CD4-positive, alpha-beta T cell (primary cell): ENCODE measurements around the gene NUP210. TPM values are rescaled to one million over a fixed set of nuclear protein-coding genes. Genes with fewer than 3 reads are reported as not detected.

Experiments used
- ATAC-seq: fragments of 200-7000 bp; cut with Tn5 transposase; one replicate; pipeline ENCODE4 v1.10.0; 2022; ENCODE audit warnings: mild to moderate bottlenecking; ENCODE audit not compliant: poor library complexity
- CTCF ChIA-PET: fragments of 350-600 bp; sonication (Branson Sonifier 250); formaldehyde crosslinking; loops from one replicate; lab custom pipeline; 2021; ENCODE audit warnings: antibody characterized with exemption, inconsistent platforms; lab: Charles Lee
- POLR2A ChIA-PET: fragments of 350-600 bp; sonication (Branson Sonifier 250); formaldehyde crosslinking; loops from one replicate; lab custom pipeline; 2021; ENCODE audit warnings: antibody characterized with exemption, inconsistent platforms; lab: Charles Lee
- DNase-seq, 14 experiments: peaks; one replicate each; pipeline ENCODE4 v3.0.0-alpha.2; 2013 to 2020; ENCODE audit warnings: mixed read lengths in 2 of 14
- H3K27ac ChIP-seq, 2 donors: one replicate each; pipeline versions ENCODE4 v1.5.1 to v1.7.0; 2013; ENCODE audit warnings: low read length in 2 of 2, low read depth in 1 of 2, mild to moderate bottlenecking in 1 of 2
- H3K27me3 ChIP-seq, 2 experiments: 1 replicate in 1 of 2; 2 replicates in 1 of 2; pipeline versions ENCODE4 v1.6.1 to v1.7.0; 2013; ENCODE audit warnings: low read length in 2 of 2, control low read depth in 1 of 2, mild to moderate bottlenecking in 1 of 2, moderate library complexity in 1 of 2; ENCODE audit not compliant: insufficient read depth in 2 of 2, control insufficient read depth in 1 of 2
- H3K36me3 ChIP-seq: one replicate; pipeline ENCODE4 v1.6.1; 2013; ENCODE audit warnings: low read length, control low read depth; ENCODE audit not compliant: insufficient read depth
- H3K4me1 ChIP-seq: one replicate; pipeline ENCODE4 v1.6.1; 2013; ENCODE audit warnings: low read length, control low read depth; ENCODE audit not compliant: insufficient read depth
- H3K4me3 ChIP-seq: one replicate; pipeline ENCODE4 v1.5.1; 2013; ENCODE audit warnings: mild to moderate bottlenecking, low read length, moderate library complexity
- H3K9me3 ChIP-seq, 2 experiments: 1 replicate in 1 of 2; 2 replicates in 1 of 2; pipeline versions ENCODE4 v1.6.1 to v1.7.0; 2013; ENCODE audit warnings: low read length in 2 of 2, mild to moderate bottlenecking in 2 of 2, control low read depth in 1 of 2, moderate library complexity in 1 of 2; ENCODE audit not compliant: control insufficient read depth in 1 of 2, insufficient read depth in 1 of 2
- H3K27ac Mint-ChIP-seq: one replicate; pipeline ENCODE4 v1.8.0; 2020; ENCODE audit warnings: mixed read lengths
- H3K27me3 Mint-ChIP-seq: one replicate; pipeline ENCODE4 v1.8.0; 2021; ENCODE audit warnings: mixed read lengths
- H3K36me3 Mint-ChIP-seq: one replicate; pipeline ENCODE4 v1.8.0; 2021; ENCODE audit warnings: low read depth, mixed read lengths
- H3K4me1 Mint-ChIP-seq: one replicate; pipeline ENCODE4 v1.8.0; 2021; ENCODE audit warnings: low read depth, mixed read lengths
- H3K4me3 Mint-ChIP-seq: one replicate; pipeline ENCODE4 v1.8.0; 2020; ENCODE audit warnings: mild to moderate bottlenecking, mixed read lengths
- H3K9me3 Mint-ChIP-seq: one replicate; pipeline ENCODE4 v1.8.0; 2020; ENCODE audit warnings: mixed read lengths
- intact Hi-C, 2 experiments: fragments of 100-400 bp; cut with DNase I in 1 of 2; cut with micrococcal nuclease in 1 of 2; formaldehyde crosslinking; loops; one replicate each; pipeline versions ENCODE4 v1.15.1 to v1.9.0; 2023 to 2025; cut with DNase I, micrococcal nuclease
- total RNA-seq, 174 experiments: library from RNA in 2 of 174; stranded (reverse) in 2 of 174; gene quantifications; one replicate each; pipeline ENCODE4 v1.2.3 and lab custom pipeline; 2021 to 2026
- TF ChIP-seq, protein P1 (sequence below): fragments of 200-600 bp; IDR thresholded peaks from one replicate; pipeline ENCODE4 v1.8.0; 2022; ENCODE audit warnings: antibody characterized with exemption, mild to moderate bottlenecking

Gene NUP210
- total RNA-seq, 2 experiments from 2014 or later = 82.0 to 83.5 TPM

DNA sequence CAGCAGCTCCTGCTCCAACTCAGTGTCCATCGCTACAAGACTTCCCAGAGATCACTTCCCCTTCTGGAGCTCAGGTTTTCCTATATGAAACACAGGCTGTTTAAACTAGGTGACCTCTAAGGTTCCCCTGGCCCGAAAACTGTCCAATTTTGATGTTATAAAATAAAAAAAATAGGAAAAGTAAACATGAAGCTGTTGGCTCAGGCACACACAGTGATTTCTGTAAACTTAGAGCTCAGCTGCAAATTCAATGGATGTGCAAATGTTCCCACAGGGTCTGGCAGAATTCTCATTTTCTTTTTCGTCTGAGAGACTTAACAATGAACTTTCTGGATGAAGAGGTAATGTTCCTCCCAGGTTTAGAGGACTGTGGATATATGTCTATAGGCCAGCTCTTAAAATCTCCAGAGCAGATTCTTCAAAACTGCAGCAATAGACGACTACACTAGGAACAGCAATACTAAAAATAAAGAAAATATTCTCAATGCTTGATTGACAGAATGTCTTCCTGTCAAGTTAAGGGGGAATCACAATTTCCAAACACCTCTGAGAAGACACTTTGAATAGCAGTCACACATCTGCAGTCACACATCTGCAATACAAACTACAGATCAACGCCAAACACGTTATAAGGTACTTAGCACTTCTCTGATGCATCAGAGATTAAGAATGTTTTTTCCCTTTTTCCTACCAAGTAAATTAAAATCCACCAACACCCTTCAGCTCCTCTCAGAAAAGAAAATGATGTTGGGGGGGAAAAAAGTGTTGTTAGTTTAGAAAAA, 2.8 kb downstream of the NUP210 start:
- Histone ChIP-seq H3K27ac (peak overlapping the region; percentile 81 to 89), H3K36me3 (no peaks in the 10 kb centered on the region), H3K4me3 (peak overlapping the region; percentile 85), H3K9me3 (no peaks in the 10 kb centered on the region), H3K4me1 (peaks cover 87% of the 10 kb centered on the region), H3K27me3 (no peaks in the 10 kb centered on the region)
- intact Hi-C loops = loop anchor here in 1 of 2 experiments (2.0 kb wide), 1 partner anchor 69 kb away; no protein-coding TSS in a partner anchor
- TF ChIP-seq, protein P1, sequence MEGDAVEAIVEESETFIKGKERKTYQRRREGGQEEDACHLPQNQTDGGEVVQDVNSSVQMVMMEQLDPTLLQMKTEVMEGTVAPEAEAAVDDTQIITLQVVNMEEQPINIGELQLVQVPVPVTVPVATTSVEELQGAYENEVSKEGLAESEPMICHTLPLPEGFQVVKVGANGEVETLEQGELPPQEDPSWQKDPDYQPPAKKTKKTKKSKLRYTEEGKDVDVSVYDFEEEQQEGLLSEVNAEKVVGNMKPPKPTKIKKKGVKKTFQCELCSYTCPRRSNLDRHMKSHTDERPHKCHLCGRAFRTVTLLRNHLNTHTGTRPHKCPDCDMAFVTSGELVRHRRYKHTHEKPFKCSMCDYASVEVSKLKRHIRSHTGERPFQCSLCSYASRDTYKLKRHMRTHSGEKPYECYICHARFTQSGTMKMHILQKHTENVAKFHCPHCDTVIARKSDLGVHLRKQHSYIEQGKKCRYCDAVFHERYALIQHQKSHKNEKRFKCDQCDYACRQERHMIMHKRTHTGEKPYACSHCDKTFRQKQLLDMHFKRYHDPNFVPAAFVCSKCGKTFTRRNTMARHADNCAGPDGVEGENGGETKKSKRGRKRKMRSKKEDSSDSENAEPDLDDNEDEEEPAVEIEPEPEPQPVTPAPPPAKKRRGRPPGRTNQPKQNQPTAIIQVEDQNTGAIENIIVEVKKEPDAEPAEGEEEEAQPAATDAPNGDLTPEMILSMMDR = no peak
- peaks cover 77% of the 10 kb centered on the region for H3K4me1 Mint-ChIP-seq
- peak overlapping the region; percentile 91 for H3K27ac Mint-ChIP-seq
- ChIA-PET POLR2A (interaction anchor here (0.9 to 8.0 kb wide), 7 partner anchors 10 to 71 kb away, joined by 3 to 75 read pairs (median 12); partner anchors contain the start of gene HDAC11), CTCF (interaction anchor here (1.4 to 9.4 kb wide), 4 partner anchors 9 to 44 kb away, joined by 3 to 57 read pairs (median 5); no protein-coding TSS in a partner anchor)
- no peaks in the 10 kb centered on the region for H3K27me3 Mint-ChIP-seq
- DNase-seq = peak in 1 of 14 experiments; percentile 24
- no peak for ATAC-seq
- H3K36me3 Mint-ChIP-seq = peaks cover 19% of the 10 kb centered on the region
- no peaks in the 10 kb centered on the region for H3K9me3 Mint-ChIP-seq
- H3K4me3 Mint-ChIP-seq = peak overlapping the region; percentile 93

DNA sequence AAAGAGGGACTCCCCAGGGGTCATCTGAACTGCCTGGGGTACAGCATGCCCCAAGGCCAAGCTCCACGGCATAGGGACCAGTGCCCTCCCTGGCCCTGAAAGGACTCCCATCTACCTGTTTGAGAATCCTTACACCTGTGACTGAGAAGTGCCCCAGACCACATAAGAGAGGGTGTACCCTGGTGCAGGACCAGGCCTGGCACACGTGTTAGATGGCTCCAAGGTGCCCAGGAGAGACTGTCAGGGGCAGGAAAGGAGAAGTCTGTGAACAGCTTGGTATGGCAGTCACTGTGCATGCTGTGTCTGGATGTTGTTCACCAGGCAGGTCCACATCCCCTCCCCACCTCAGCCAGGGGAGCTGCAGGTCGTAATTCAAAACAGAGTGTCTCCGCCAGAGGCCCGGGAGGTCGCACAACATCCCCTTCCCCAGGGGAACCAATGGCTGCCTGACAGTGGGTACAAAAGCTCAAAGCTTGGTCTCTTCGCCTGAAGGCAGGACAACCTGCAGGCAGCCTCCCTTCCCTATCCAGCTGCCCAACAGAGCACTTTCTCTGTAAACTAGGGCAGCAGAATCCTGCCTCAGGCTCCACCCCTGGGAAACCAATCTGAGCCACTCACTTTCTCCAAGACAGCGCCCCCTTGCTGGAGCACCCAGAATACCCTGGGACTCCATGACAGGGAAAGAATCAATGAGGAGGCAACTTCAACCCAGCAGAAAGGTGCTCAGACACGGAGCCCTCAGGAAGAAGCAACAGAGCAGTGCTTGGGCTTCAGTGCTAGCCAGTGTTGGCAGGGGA, 3.9 kb downstream of the NUP210 start:
- H3K27ac Mint-ChIP-seq = peak overlapping the region; percentile 91
- Histone ChIP-seq H3K27me3 (no peaks in the 10 kb centered on the region), H3K27ac (peak overlapping the region; percentile 74 to 81), H3K36me3 (no peaks in the 10 kb centered on the region), H3K9me3 (no peaks in the 10 kb centered on the region), H3K4me3 (peak overlapping the region; percentile 4), H3K4me1 (peaks cover 86% of the 10 kb centered on the region)
- intact Hi-C loops = loop anchor here (2.0 kb wide), 2 partner anchors 13 to 67 kb away; no protein-coding TSS in a partner anchor
- peak overlapping the region; percentile 93 for H3K4me3 Mint-ChIP-seq
- TF ChIP-seq, protein P1 = no peak
- peaks cover 20% of the 10 kb centered on the region for H3K36me3 Mint-ChIP-seq
- H3K27me3 Mint-ChIP-seq = no peaks in the 10 kb centered on the region
- ATAC-seq (no peak), DNase-seq (peak in 4 of 14 experiments; percentile 36 to 53 (median 43))
- ChIA-PET POLR2A (interaction anchor here (0.9 to 8.0 kb wide), 6 partner anchors 9 to 70 kb away, joined by 3 to 75 read pairs (median 10); partner anchors contain the start of gene HDAC11), CTCF (interaction anchor here (1.2 to 9.4 kb wide), 5 partner anchors 8 to 45 kb away, joined by 3 to 57 read pairs (median 5); no protein-coding TSS in a partner anchor)
- H3K4me1 Mint-ChIP-seq = peaks cover 68% of the 10 kb centered on the region
- no peaks in the 10 kb centered on the region for H3K9me3 Mint-ChIP-seq
